LNCaP clone FGC (cell line): Measurements from ENCODE around the gene SMC3.

ENCODE experiments used
- DNase-seq: peaks from one replicate; pipeline ENCODE4 v3.0.0-alpha.2; 2011; ENCODE audit warnings: low read depth
- H3K4me3 ChIP-seq: 2 replicates; pipeline ENCODE4 v1.5.1; 2011; ENCODE audit warnings: mild to moderate bottlenecking, low read depth, low read length, control low read depth
- TF ChIP-seq, protein P1 (sequence below): IDR thresholded peaks from 2 replicates; pipeline ENCODE4 v1.5.1; 2012; ENCODE audit warnings: mild to moderate bottlenecking; ENCODE audit not compliant: control insufficient read depth, insufficient read depth; ENCODE audit errors: extremely low read depth

SMC3 gene

DNA sequence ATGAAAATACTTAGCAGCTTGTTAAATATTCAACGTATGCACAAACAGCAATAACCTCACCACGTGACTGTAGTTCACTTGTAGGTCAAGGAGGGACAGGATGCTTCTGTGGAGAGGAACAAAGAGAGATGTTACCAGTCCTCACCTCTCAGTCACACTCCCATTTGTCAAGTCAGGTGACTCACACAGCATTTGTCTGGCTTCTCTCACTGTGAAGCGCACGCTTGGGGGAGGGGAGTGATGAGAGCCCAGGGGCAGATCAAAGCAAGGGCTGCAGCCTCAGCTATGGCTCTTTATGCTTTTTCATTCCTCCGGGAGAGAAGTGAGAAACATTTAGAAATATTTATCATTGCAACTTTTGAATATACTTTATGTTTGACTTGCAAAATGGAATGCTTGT, 73.8 kb downstream of the SMC3 start:
- DNase-seq = no peak
- H3K4me3 ChIP-seq = no peak overlapping the region
- TF ChIP-seq, protein P1, sequence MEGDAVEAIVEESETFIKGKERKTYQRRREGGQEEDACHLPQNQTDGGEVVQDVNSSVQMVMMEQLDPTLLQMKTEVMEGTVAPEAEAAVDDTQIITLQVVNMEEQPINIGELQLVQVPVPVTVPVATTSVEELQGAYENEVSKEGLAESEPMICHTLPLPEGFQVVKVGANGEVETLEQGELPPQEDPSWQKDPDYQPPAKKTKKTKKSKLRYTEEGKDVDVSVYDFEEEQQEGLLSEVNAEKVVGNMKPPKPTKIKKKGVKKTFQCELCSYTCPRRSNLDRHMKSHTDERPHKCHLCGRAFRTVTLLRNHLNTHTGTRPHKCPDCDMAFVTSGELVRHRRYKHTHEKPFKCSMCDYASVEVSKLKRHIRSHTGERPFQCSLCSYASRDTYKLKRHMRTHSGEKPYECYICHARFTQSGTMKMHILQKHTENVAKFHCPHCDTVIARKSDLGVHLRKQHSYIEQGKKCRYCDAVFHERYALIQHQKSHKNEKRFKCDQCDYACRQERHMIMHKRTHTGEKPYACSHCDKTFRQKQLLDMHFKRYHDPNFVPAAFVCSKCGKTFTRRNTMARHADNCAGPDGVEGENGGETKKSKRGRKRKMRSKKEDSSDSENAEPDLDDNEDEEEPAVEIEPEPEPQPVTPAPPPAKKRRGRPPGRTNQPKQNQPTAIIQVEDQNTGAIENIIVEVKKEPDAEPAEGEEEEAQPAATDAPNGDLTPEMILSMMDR = no peak

DNA sequence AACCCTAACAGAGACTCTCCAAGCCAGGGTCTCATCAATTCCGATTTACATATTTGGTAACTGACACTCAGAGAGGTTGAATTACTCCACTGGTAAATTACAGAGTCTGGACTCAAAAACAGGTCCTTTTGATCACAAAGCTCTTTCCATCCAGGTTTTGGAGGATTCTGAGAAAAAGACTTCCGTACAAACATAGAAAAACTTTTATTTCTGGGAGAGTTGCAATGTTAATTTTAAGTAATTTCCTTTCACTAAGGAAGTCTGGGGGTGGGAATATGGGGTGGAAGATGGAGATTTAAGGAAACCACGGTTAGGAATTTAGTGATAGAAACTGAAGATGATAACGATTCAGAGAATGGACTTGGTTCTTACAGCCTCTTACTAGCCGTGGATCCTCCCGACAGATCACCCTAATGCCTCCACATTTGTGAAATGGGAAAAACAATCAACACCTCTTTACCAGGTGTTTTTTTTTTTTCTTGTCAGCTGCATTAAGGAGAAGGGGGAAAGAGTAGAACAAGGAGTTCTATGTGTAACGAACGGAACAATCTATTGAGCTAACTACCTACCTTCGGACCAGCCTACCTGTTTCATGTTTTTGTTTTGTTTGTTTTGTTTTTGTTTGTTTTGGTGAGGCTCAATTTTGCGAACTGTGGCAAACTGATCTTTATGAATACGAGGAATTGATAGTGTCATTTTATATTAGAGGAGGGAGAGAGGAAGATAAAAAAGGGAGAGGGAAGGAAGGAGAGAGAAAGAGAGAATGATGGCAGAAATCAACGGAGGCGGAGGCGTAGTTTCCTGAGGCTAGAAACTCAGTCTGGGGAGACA, 74.9 kb downstream of the SMC3 start:
- TF ChIP-seq, protein P1 = no peak
- H3K4me3 ChIP-seq = no peak overlapping the region
- DNase-seq = no peak

DNA sequence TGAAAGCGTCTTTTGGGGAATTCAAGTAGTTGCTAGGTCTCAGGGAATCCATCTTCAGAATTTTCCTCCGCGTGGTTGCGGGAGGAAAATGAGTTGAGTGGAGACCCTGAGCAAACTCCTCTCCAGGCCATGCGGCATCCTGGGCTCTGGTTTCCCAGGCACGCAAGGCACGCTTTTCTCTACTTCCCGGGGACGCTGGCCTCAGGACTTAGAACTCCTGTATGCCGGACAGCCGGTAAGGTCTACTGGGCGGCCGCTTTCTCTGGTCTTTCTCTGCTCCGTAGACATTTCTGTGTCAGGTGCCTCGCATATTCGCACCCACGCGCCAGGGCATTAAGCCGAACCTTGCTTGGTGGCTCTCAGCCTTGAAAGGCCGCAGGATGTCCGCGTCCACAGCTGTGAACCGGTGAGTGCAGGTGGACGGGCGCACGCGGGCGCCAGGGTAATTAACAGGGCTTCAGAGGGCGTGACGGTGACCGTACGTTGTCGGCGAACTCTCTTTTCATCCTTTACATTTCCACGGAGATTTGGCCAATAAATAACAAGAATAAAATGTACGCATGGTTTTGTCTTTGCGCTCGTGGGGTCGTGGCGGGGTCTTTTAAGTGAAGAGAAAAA, 75.6 kb downstream of the SMC3 start:
- DNase-seq = no peak
- TF ChIP-seq, protein P1 = no peak
- peak overlapping the region; percentile 56 for H3K4me3 ChIP-seq

- H3K4me3 ChIP-seq = peak within 1 kb of the TSS; percentile 56
- TF ChIP-seq, protein P1 = 0 out of 2 replicates have a peak, but pooled peaks have one; percentile 10
- DNase-seq = no peak
These were observed 76.4 kb downstream of the SMC3 start, which contains the start of gene RBM20 for GRCh38 chr10:110643653-110644597. Gene RBM20 (plus strand): TSS chr10:110644336. CDS start chr10:110644455, 119 bp downstream.

DNA sequence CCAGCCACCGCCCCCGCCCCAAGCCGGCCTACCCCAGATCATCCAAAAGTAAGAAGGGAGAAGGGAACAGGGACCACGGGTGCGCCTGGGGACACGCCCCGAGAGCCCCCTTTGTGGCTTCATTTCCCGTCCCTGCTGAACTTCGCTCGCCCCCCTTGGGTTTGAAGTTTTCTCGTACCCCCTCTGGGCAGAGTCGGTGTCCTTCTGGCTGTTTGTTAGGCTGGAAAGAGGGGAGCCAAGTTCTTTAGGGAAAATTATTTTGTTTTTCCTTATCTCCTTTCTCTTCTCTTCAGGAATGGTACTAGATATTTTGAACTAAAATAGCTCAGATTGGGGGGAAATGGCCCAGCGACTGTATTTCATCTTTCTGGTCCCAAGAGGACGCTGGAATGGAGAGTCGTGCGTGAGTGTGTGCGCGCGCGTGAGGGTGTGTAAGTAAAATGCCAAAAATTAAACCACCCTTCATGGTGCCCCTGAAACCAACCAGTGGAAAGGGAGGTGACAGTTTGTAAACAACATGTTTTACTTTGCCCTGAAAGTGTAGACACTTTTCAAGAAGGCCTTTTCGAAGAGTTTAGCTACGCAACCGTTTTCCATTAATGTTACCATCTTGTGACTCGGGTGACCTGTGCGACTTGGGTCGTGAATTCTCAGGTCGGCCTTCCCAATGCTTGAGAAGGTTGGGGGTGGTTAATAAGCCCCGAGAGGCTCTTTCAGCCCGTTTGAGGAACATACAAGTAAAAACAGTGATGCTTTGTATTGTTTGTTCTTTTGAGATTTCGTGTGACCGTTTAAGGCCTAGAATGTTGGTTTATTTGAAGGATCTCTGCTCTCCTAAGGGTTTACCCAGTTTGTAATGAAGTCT, 77.3 kb downstream of the SMC3 start:
- TF ChIP-seq, protein P1 = no peak
- DNase-seq = no peak
- peak overlapping the region; percentile 56 for H3K4me3 ChIP-seq

DNA sequence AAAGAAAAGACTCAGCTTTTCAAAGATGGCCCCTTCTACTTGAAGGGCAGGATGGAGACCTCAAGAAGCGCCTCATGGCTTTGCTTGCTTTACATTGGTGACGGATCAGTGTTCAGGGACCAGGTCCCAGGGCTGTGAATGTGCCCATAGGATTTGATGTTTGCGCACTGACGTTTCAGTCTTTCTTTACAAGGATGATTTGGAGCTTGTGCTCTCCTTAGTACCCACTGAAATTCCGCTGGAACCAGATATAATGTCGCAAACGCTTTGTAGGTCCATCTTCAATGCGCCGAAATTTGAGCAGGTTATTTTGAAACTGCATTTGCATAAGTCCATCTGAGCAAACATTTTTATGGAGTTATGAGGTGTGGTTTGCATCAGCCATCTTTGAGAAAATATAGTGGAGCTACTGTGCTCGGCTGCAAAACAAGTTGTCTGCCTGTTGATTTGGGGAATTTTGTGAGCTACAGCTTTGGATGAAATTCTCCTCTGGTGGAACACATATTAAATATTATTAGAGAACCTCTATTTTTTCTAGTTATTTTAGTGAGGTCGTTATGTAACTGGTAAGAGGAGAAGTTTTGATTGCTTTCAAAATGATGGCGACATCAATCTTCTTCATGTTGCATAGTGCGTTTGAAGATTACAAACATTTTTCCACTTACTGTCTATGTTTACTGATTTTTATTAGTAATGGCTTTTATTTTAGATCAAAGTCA, 79.1 kb downstream of the SMC3 start:
- no peak overlapping the region for H3K4me3 ChIP-seq
- DNase-seq = no peak
- TF ChIP-seq, protein P1 = no peak
